Aorta (tissue), 5 donors: ENCODE measurements around the gene PHACTR3. TPM values are rescaled to one million over a fixed set of nuclear protein-coding genes. Genes with fewer than 3 reads are reported as not detected.
A peak's percentile ranks its signal among the peaks of the same experiment; 100 is the strongest.

Source experiments
- ATAC-seq: fragments of 200-7000 bp; cut with Tn5 transposase; one replicate; pipeline ENCODE4 v1.9.1; 2022; ENCODE audit warnings: moderate library complexity; ENCODE audit not compliant: low FRiP score
- DNase-seq, 2 donors: peaks; one replicate each; pipeline ENCODE4 v3.0.0-alpha.2; 2020
- H3K27ac ChIP-seq, 2 donors: one replicate each; pipeline ENCODE4 v1.5.1; 2013; ENCODE audit warnings: low read length in 2 of 2, mild to moderate bottlenecking in 2 of 2, moderate library complexity in 2 of 2, control low read depth in 1 of 2, inconsistent platforms in 1 of 2, low read depth in 1 of 2
- H3K27me3 ChIP-seq, 2 donors: one replicate each; pipeline ENCODE4 v1.6.1; 2013; ENCODE audit warnings: control low read depth in 1 of 2, low read length in 1 of 2, mild to moderate bottlenecking in 1 of 2, moderate library complexity in 1 of 2; ENCODE audit not compliant: insufficient read depth in 2 of 2, control insufficient read depth in 1 of 2
- H3K36me3 ChIP-seq, 2 donors: one replicate each; pipeline ENCODE4 v1.6.1; 2013; ENCODE audit warnings: control low read depth in 1 of 2, low read length in 1 of 2, mild to moderate bottlenecking in 1 of 2; ENCODE audit not compliant: insufficient read depth in 2 of 2, control insufficient read depth in 1 of 2
- H3K4me1 ChIP-seq, 2 donors: one replicate each; pipeline ENCODE4 v1.6.1; 2013; ENCODE audit warnings: low read length in 2 of 2, control low read depth in 1 of 2, mild to moderate bottlenecking in 1 of 2, moderate library complexity in 1 of 2; ENCODE audit not compliant: insufficient read depth in 2 of 2, control insufficient read depth in 1 of 2
- H3K4me3 ChIP-seq, 2 donors: one replicate each; pipeline ENCODE4 v1.5.1; 2013; ENCODE audit warnings: low read length in 2 of 2, control low read depth in 1 of 2, mild to moderate bottlenecking in 1 of 2
- H3K9me3 ChIP-seq: one replicate; pipeline ENCODE4 v1.6.1; 2013; ENCODE audit warnings: mild to moderate bottlenecking, low read length; ENCODE audit not compliant: control insufficient read depth
- WGBS, 2 donors: extraction: QIAGEN DNeasy Blood & Tissue Kit; methylation state at CpG; one replicate each; pipeline ENCODE4 v1.1.7; 2013; 5-methylcytosine and 5-hydroxymethylcytosine counted together
- intact Hi-C, 2 donors: fragments of 100-400 bp; cut with DNase I; formaldehyde crosslinking; loops; one replicate each; pipeline versions ENCODE4 v1.14.2 to v1.15.0; 2022
- polyA plus RNA-seq, 2 donors: library from polyadenylated mRNA; stranded (reverse); fragments of 200-250 nt; gene quantifications; one replicate each; pipeline ENCODE4 v1.2.3, GENCODE V29; 2013
- total RNA-seq, 2 donors: library from RNA; stranded (reverse); fragmentation: NEBNext Ultra II Directional; extraction: Animal tissue kit (Norgen Biotek cat#: 25700); gene quantifications; one replicate each; pipeline ENCODE4 v1.2.1, GENCODE V29; 2021
- donor health status: healthy with polysubstance abuse.
- donor health status: Bipolar disorder and iron deficiency.
- donor health status: DM: no; HTN: no; CAD: no.
- donor health status: DM: no; HTN: no; CAD: no.
- donor health status: DM: yes; HTN: yes; CAD: no.

Gene PHACTR3
- total and polyA plus RNA-seq, 4 donors, result 0.16 to 0.27 TPM; not detected in 2

DNA sequence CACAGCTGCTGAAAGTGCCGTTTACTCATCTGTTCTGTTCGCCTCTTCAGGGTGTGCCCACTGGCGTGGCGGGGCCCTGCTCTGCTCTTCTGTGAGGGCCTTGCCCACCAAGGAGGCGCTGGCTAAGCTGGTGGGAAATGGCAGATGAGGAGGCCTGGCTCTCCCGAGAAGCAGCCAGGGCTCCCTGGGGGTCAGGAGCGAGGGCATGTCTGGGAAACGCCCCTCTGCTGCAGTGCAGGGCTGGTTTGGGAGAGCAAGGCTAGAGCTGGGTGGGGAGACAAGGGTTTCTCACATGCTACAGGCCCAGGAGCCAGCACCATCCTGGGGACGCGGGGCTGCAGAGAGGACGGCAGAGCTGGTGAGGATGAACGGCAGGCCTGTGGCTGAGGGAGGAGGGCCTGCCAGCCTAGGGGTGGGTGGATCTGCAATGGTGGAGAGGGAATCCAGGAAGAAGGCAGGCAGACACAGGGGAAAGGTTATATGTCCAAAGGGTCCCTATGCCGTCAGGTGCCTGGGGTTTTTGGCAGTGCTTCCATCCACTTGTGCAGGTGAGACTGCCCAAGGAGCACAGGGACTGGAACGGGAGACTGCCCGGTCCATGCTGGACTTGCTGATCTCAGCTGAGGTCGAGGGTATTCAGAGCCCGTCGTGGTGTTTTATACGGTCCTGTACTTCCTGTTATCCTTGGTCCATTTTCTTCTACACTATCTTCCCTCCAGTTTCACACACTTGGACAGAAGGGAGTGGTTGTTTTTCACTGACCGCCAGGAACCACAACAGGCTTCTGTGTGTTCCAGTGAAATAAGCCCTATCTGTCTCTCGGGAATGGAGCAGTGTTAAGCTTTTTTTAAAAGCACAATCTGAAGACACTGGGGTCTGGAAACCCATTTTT, 209.9 kb downstream of the PHACTR3 start:
- 71 to 73% methylated on average over 21 of the region's 21 CpGs for WGBS, 2 donors
- no peaks in the 10 kb centered on the region for H3K27me3 ChIP-seq
- intact Hi-C loops, result no loop called here
- no peaks in the 10 kb centered on the region for H3K9me3 ChIP-seq
- H3K4me1 ChIP-seq, result no peaks in the 10 kb centered on the region
- H3K4me3 ChIP-seq, result no peak overlapping the region
- no peak overlapping the region for H3K27ac ChIP-seq
- DNase-seq (no peak), ATAC-seq (no peak)
- H3K36me3 ChIP-seq, result no peaks in the 10 kb centered on the region

GRCh38 chr20:59814840-59815340, 210.6 kb downstream of the PHACTR3 start:
- Histone ChIP-seq H3K27ac (no peak overlapping the region), H3K36me3 (no peaks in the 10 kb centered on the region), H3K27me3 (no peaks in the 10 kb centered on the region), H3K4me3 (no peak overlapping the region), H3K9me3 (no peaks in the 10 kb centered on the region), H3K4me1 (no peaks in the 10 kb centered on the region)
- no peak for DNase-seq
- 72 to 74% methylated on average over 8 of the region's 8 CpGs for WGBS, 2 donors
- intact Hi-C loops, result no loop called here
- no peak for ATAC-seq

GRCh38 chr20:59816146-59816738, 211.9 kb downstream of the PHACTR3 start:
- no peak for DNase-seq

DNA sequence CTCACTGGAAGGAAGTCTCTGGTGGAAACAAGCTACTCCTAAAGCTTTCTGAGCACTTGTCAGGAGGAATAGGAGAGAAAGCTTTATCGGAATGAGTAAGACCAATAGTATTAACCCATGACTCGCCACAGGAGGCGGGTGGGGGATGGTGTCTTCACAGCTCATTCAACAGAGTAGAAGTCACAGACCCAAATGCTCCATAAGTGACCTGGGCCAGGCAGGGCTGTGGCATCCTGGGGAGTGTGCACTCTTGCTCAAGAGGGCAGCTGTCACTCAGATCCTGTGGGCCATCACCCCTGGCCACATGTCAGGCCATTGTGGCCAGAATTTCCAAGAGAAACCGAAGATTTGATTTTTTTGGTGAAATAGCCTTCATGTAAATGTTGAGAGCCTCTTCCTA, 213.1 kb downstream of the PHACTR3 start:
- Histone ChIP-seq H3K4me1 (no peaks in the 10 kb centered on the region), H3K27me3 (no peaks in the 10 kb centered on the region), H3K4me3 (no peak overlapping the region), H3K36me3 (no peaks in the 10 kb centered on the region), H3K9me3 (no peaks in the 10 kb centered on the region), H3K27ac (no peak overlapping the region)
- WGBS, 2 donors, result 75 to 84% methylated on average over 4 of the region's 4 CpGs
- DNase-seq (no peak), ATAC-seq (no peak)
- intact Hi-C loops, result no loop called here

More at GRCh38 chr20:59816146-59816738, 211.9 kb downstream of the PHACTR3 start:
- Histone ChIP-seq H3K27ac (no peak overlapping the region), H3K9me3 (no peaks in the 10 kb centered on the region), H3K4me1 (no peaks in the 10 kb centered on the region), H3K27me3 (no peaks in the 10 kb centered on the region), H3K36me3 (no peaks in the 10 kb centered on the region), H3K4me3 (no peak overlapping the region)
- 86 to 91% methylated on average over 4 of the region's 4 CpGs for WGBS, 2 donors
- intact Hi-C loops, result no loop called here
- ATAC-seq, result no peak

DNA sequence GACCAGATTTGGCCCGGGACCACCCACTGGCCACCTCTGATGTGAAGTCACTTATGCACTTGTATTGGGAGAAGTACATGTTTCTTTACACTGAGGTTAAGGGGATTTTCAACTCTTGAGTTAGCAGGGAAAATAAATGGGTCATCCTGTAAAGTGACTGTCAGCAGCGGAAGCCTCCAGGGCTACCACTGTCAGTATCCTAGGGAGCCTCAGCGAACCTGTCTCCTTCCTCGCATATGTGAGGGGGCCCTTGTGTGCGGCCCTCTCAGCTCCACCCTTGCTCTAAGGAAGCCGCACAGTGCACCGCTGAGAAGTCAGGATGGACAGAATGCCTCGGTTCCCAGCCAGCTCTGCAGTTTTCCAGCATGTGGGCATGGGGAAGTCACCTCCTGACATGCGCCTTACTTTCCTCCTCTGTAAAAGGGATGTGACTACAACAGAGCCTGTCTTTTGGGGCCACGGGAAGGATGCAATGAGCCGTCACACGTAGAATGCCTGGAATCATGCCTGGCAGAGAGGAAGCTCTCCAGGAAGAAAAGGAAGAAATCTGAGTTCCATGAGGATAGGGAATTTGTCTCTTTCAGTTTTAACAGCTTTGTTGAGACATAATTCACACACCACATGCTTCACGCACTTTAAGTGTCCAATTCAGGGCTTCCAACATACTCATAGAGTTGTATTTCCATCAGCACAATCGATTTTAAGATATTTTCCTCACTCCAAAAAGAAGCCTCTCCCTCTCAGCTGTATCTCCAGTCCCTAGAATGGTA, 213.7 kb downstream of the PHACTR3 start:
- Histone ChIP-seq H3K4me1 (no peaks in the 10 kb centered on the region), H3K9me3 (no peaks in the 10 kb centered on the region), H3K36me3 (no peaks in the 10 kb centered on the region), H3K27me3 (no peaks in the 10 kb centered on the region), H3K4me3 (no peak overlapping the region), H3K27ac (no peak overlapping the region)
- DNase-seq (no peak), ATAC-seq (no peak)
- 76 to 79% methylated on average over 14 of the region's 14 CpGs for WGBS, 2 donors
- intact Hi-C loops, result no loop called here

DNA sequence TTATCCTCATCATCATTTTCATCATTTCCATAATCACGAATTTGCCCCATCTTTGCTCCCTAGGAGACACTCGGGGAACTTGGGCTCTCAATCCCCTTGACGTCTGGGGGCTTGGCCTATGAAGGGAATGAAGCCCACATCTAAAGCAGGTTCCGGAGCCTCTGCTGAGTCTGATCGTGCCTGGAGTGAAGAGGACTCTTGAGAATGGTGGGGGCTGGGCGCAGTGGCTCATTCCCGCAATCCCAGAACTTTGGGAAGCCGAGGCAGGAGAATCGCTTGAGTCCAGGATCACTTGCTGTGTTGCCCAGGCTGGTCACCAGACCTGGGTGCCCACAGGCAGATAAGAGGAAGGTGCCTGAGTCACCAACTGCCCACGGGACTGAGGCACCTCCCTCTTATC, 214.6 kb downstream of the PHACTR3 start:
- no peaks in the 10 kb centered on the region for H3K27me3 ChIP-seq
- H3K36me3 ChIP-seq, result no peaks in the 10 kb centered on the region
- no peak overlapping the region for H3K4me3 ChIP-seq
- peak in 1 of 2 donors; percentile 13 for DNase-seq
- WGBS, 2 donors, result 89 to 90% methylated on average over 10 of the region's 10 CpGs
- H3K27ac ChIP-seq, result no peak overlapping the region
- intact Hi-C loops, result no loop called here
- no peaks in the 10 kb centered on the region for H3K4me1 ChIP-seq
- no peaks in the 10 kb centered on the region for H3K9me3 ChIP-seq
- ATAC-seq, result no peak

DNA sequence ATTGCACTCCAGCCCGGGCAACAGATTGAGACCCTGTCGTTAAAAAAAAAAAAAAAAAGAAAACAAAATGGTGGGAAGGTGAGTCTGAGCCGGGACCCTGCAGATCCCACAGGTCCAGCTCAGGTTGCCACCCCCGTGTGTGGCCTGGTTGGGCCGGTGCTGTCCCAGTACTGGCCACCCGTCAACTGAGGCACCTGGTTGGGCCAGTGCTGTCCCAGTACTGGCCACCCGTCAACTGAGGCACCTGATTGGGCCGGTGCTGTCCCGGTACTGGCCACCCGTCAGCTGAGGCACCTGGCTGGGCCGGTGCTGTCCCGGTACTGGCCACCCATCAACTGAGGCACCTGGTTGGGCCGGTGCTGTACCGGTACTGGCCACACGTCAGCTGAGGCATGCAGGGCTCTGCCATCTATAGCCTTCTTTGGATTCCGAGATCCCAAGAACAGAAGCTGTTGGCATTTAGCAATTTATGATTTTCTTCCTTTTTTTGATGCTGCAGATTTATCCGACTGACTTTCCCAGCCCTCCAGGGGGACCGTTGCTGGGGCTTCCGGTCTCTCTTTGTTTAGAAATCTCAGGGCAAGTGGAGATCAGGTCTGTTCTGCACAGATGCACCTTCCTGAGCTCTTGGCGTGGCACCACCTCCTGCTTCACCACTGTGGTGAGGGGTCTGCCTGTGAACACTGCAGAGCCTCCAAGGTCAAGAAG, 215.3 kb downstream of the PHACTR3 start:
- ATAC-seq, result no peak
- no peaks in the 10 kb centered on the region for H3K4me1 ChIP-seq
- no peak overlapping the region for H3K4me3 ChIP-seq
- H3K27ac ChIP-seq, result no peak overlapping the region
- H3K27me3 ChIP-seq, result no peaks in the 10 kb centered on the region
- WGBS, 2 donors, result 83 to 85% methylated on average over 20 of the region's 20 CpGs
- no peaks in the 10 kb centered on the region for H3K36me3 ChIP-seq
- intact Hi-C loops, result no loop called here
- H3K9me3 ChIP-seq, result no peaks in the 10 kb centered on the region
- peak in 1 of 2 donors; percentile 54 for DNase-seq
